Heart left ventricle (tissue), 16 donors: ENCODE measurements around the gene BACH2. TPM values are rescaled to one million over a fixed set of nuclear protein-coding genes. Genes with fewer than 3 reads are reported as not detected.

ENCODE experiments used
- ATAC-seq, 4 donors: fragments of 200-7000 bp; cut with Tn5 transposase; one replicate each; pipeline ENCODE4 v1.9.1; 2020 to 2022; ENCODE audit warnings: moderate library complexity in 4 of 4, mild to moderate bottlenecking in 3 of 4, moderate number of reproducible peaks in 1 of 4
- DNase-seq, 5 donors: peaks; one replicate each; pipeline ENCODE4 v3.0.0-alpha.2; 2020
- H3K27ac ChIP-seq, 12 donors: fragments of 200-600 bp; sonication (generic) in 4 of 12; one replicate each; pipeline versions ENCODE4 v1.5.0 to v1.8.0; 2016 to 2022; ENCODE audit warnings: mild to moderate bottlenecking in 2 of 12
- H3K27me3 ChIP-seq, 9 donors: fragments of 200-600 bp; sonication (generic) in 2 of 9; one replicate each; pipeline versions ENCODE4 v1.5.1 to v1.8.0; 2016 to 2022; ENCODE audit warnings: mild to moderate bottlenecking in 3 of 9
- H3K36me3 ChIP-seq, 9 donors: fragments of 200-600 bp; sonication (generic) in 2 of 9; one replicate each; pipeline versions ENCODE4 v1.5.0 to v1.8.0; 2018 to 2022; ENCODE audit warnings: mild to moderate bottlenecking in 2 of 9
- H3K4me1 ChIP-seq, 12 donors: fragments of 200-600 bp; sonication (generic) in 4 of 12; one replicate each; pipeline versions ENCODE4 v1.5.0 to v1.8.0; 2016 to 2022; ENCODE audit warnings: mild to moderate bottlenecking in 3 of 12
- H3K4me3 ChIP-seq, 12 donors: fragments of 200-600 bp; sonication (generic) in 4 of 12; one replicate each; pipeline versions ENCODE4 v1.5.0 to v1.8.0; 2017 to 2022; ENCODE audit warnings: mild to moderate bottlenecking in 9 of 12, moderate library complexity in 4 of 12
- H3K9me3 ChIP-seq, 12 donors: fragments of 200-600 bp; sonication (generic) in 4 of 12; one replicate each; pipeline versions ENCODE4 v1.5.0 to v1.8.0; 2016 to 2022; ENCODE audit warnings: mild to moderate bottlenecking in 1 of 12
- CTCF ChIP-seq, 12 donors: fragments of 200-600 bp; sonication (generic) in 4 of 12; IDR thresholded peaks; one replicate each; pipeline versions ENCODE4 v1.5.0 to v1.8.0; 2018 to 2022; ENCODE audit warnings: antibody characterized with exemption in 12 of 12, mild to moderate bottlenecking in 5 of 12
- POLR2A ChIP-seq, 2 donors: fragments of 450-650 bp; IDR thresholded peaks; one replicate each; pipeline ENCODE4 v1.6.1; 2017; ENCODE audit warnings: antibody characterized with exemption in 2 of 2, mild to moderate bottlenecking in 2 of 2, moderate library complexity in 2 of 2
- WGBS, 4 donors: extraction: QIAGEN DNeasy Blood & Tissue Kit in 2 of 4; methylation state at CpG; one replicate each; pipeline versions ENCODE4 v1.1.5 to v1.1.7; 2013 to 2018; 5-methylcytosine and 5-hydroxymethylcytosine counted together
- intact Hi-C, 10 donors: fragments of 100-400 bp; cut with DNase I; formaldehyde crosslinking; loops; one replicate each; pipeline versions ENCODE4 v1.11.1 to v1.14.2; 2022
- polyA plus RNA-seq, 2 donors: library from polyadenylated mRNA; stranded (reverse); fragments of 200-250 nt; gene quantifications; one replicate each; pipeline ENCODE4 v1.2.3, GENCODE V29; 2013
- total RNA-seq, 9 donors: library from RNA; depleted of rRNA in 2 of 9; stranded (reverse); fragments of >200 nt in 2 of 9; fragmentation: NEBNext Ultra II Directional in 3 of 9; extraction: Animal tissue kit (Norgen Biotek cat#: 25700) in 3 of 9; gene quantifications; one replicate each; pipeline versions ENCODE4 v1.1.0 to v1.2.4, GENCODE V29; 2016 to 2023
- donor health status: ischemic (EF 13 %, LVEDD 7.1; RV severe dilation, severe dysfunction).
- donor health status: healthy with polysubstance abuse.
- donor health status: DM: no; HTN: yes; CAD: no.
- donor health status: DM: no; HTN: no; CAD: no.
- donor health status: ischemic (EF 25% LVEDD 6.9; RV normal size, moderate dysfunction).
- donor health status: ischemic (EF 25% LVEDD 5.7; RV mildly dilated, moderate dysfunction).
- donor health status: healthy.
- donor health status: DM: yes; HTN: yes; CAD: no.
- donor health status: ischemic (EF 35%, LVEDD 5.7; RV mildly dilated, moderate dysfunction).
- donor health status: nonischemic (EF 11% LVEDD 7.7; RV severe dilation, severe dysfunction).
- donor health status: DM: yes; HTN: yes; CAD: no.
- donor health status: PGD.
- donor health status: ischemic (EF 29% LVEDD 5.4; RV normal size, mild dysfunction).
- donor health status: nonischemic (EF 23%, LVEDD 6.1; RV moderate dilation, normal function).

The BACH2 gene
- total and polyA plus RNA-seq, 11 donors: 0.23 to 8.4 (median 1.5) TPM

GRCh38 chr6:90004511-90004910 is 292.1 kb downstream of the BACH2 start:
- WGBS, 4 donors: 74 to 89% (median 85%) methylated on average over 5 of the region's 5 CpGs
- peaks cover 0 to 7% (median 0%) of the 10 kb centered on the region in 9 donors for H3K36me3 ChIP-seq
- H3K4me3 ChIP-seq: no peak overlapping the region
- intact Hi-C loops: no loop called here
- TF ChIP-seq CTCF (IDR thresholded peaks at IDR 0.05) (no peak), POLR2A (IDR thresholded peaks at IDR 0.05) (no peak)
- no peaks in the 10 kb centered on the region for H3K27me3 ChIP-seq
- H3K27ac ChIP-seq: no peak overlapping the region
- ATAC-seq: no peak
- no peaks in the 10 kb centered on the region for H3K9me3 ChIP-seq
- no peak for DNase-seq
- H3K4me1 ChIP-seq: peaks cover 0 to 21% (median 10%) of the 10 kb centered on the region in 12 donors

GRCh38 chr6:90003941-90004340 is 292.7 kb downstream of the BACH2 start:
- intact Hi-C loops: no loop called here
- WGBS, 4 donors: 59 to 98% (median 82%) methylated on average over 2 of the region's 2 CpGs
- Histone ChIP-seq H3K36me3 (peaks cover 0 to 7% (median 0%) of the 10 kb centered on the region in 9 donors), H3K9me3 (no peaks in the 10 kb centered on the region), H3K27ac (no peak overlapping the region), H3K4me1 (peaks cover 0 to 23% (median 15%) of the 10 kb centered on the region in 12 donors), H3K4me3 (no peak overlapping the region), H3K27me3 (no peaks in the 10 kb centered on the region)
- no peak for TF ChIP-seq POLR2A (IDR thresholded peaks at IDR 0.05)
- no peak for TF ChIP-seq CTCF (IDR thresholded peaks at IDR 0.05)
- ATAC-seq: no peak
- no peak for DNase-seq

GRCh38 chr6:90003069-90003795 is 293.4 kb downstream of the BACH2 start:
- ATAC-seq (peak in 1 of 4 donors; percentile 47), DNase-seq (no peak)
- Histone ChIP-seq H3K36me3 (peaks cover 0 to 7% (median 0%) of the 10 kb centered on the region in 9 donors), H3K27me3 (no peaks in the 10 kb centered on the region), H3K4me3 (no peak overlapping the region), H3K4me1 (peaks cover 0 to 30% (median 19%) of the 10 kb centered on the region in 12 donors), H3K27ac (no peak overlapping the region), H3K9me3 (no peaks in the 10 kb centered on the region)
- TF ChIP-seq CTCF (IDR thresholded peaks at IDR 0.05): no peak
- no peak for TF ChIP-seq POLR2A (IDR thresholded peaks at IDR 0.05)
- 80 to 84% (median 83%) methylated on average over 5 of the region's 5 CpGs for WGBS, 4 donors
- intact Hi-C loops: no loop called here

- DNase-seq (no peak), ATAC-seq (no peak)
- Histone ChIP-seq H3K4me3 (no peak overlapping the region), H3K9me3 (no peaks in the 10 kb centered on the region), H3K27me3 (no peaks in the 10 kb centered on the region), H3K4me1 (peaks cover 0 to 39% (median 23%) of the 10 kb centered on the region in 12 donors), H3K27ac (no peak overlapping the region), H3K36me3 (no peaks in the 10 kb centered on the region)
- TF ChIP-seq POLR2A (IDR thresholded peaks at IDR 0.05): no peak
- no peak for TF ChIP-seq CTCF (IDR thresholded peaks at IDR 0.05)
- WGBS, 4 donors: 85 to 93% (median 92%) methylated on average over 3 to 5 of the region's 5 CpGs
- intact Hi-C loops: no loop called here
Observed at GRCh38 chr6:90000864-90001731, 295.5 kb downstream of the BACH2 start.
